Testis (tissue), 3 donors: Measurements from ENCODE around the gene FSIP1. TPM values are rescaled to one million over a fixed set of nuclear protein-coding genes. Genes with fewer than 3 reads are reported as not detected.

ENCODE experiments used
- DNase-seq: peaks from one replicate; pipeline ENCODE4 v3.0.0-alpha.2; 2019
- H3K27ac ChIP-seq, 2 donors: fragments of 200-600 bp; sonication (generic); one replicate each; pipeline ENCODE4 v1.5.1; 2019
- H3K27me3 ChIP-seq: fragments of 200-600 bp; sonication (generic); one replicate; pipeline ENCODE4 v1.5.1; 2019
- H3K36me3 ChIP-seq: fragments of 200-600 bp; sonication (generic); one replicate; pipeline ENCODE4 v1.5.1; 2017; ENCODE audit warnings: low read depth; ENCODE audit errors: missing control alignments
- H3K4me1 ChIP-seq: fragments of 200-600 bp; sonication (generic); one replicate; pipeline ENCODE4 v1.5.1; 2019
- H3K4me3 ChIP-seq, 2 donors: fragments of 200-600 bp; sonication (generic); one replicate each; pipeline ENCODE4 v1.5.1; 2017 to 2019
- H3K9me3 ChIP-seq: fragments of 200-600 bp; sonication (generic); one replicate; pipeline ENCODE4 v1.5.1; 2017
- POLR2A ChIP-seq: fragments of 450-650 bp; IDR thresholded peaks from one replicate; pipeline ENCODE4 v1.6.1; 2017; ENCODE audit warnings: antibody characterized with exemption, mild to moderate bottlenecking, moderate library complexity
- WGBS, 2 donors: methylation state at CpG; one replicate each; pipeline ENCODE4 v1.1.5; 2018; 5-methylcytosine and 5-hydroxymethylcytosine counted together
- intact Hi-C: fragments of 100-400 bp; cut with DNase I; formaldehyde crosslinking; loops from one replicate; pipeline ENCODE4 v1.15.1; 2023; ENCODE audit warnings: low total_unique reads
- polyA plus RNA-seq: library from polyadenylated mRNA; stranded (reverse); fragments of 350-450 nt; fragmentation: Illumina TruSeq; extraction: RNeasy Lipid Tissue Mini Kit (QIAGEN cat#74804); gene quantifications from one replicate; pipeline ENCODE4 v1.2.3, GENCODE V29; 2014; ENCODE audit warnings: low read depth, low replicate concordance; ENCODE audit not compliant: insufficient read depth
- total RNA-seq, 2 donors: library from RNA; depleted of rRNA; stranded (reverse); fragments of >200 nt; gene quantifications; one replicate each; pipeline ENCODE4 v1.2.3, GENCODE V29; 2016
- TF ChIP-seq, protein P1 (sequence below), 3 experiments: fragments of 450-650 bp in 2 of 3; fragments of 200-600 bp in 1 of 3; sonication (generic) in 1 of 3; IDR thresholded peaks; one replicate each; pipeline ENCODE4 v1.5.1; 2016 to 2019; ENCODE audit warnings: antibody characterized with exemption in 3 of 3, mild to moderate bottlenecking in 2 of 3, moderate library complexity in 1 of 3

The FSIP1 gene
- total and polyA plus RNA-seq, 3 donors from 2014 or later = 5.8 to 11.2 (median 8.2) TPM

DNA sequence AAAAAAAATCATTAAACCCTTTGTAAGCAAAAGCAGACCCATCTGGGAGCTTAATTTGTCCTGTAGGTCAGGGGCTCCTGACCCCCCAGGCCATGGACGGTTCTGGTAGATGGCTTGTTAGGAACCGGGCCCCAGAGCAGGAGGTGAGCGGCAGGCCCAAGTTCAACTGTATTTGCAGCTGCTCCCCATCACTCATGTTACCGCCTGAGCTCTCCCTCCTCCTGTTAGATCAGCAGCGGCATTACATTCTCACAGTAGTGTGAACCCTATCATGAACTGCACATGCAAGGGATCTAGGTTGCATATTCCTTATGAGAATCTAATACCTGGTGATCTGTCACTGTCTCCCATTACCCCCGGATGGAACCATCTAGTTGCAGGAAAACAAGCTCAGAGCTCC, 60.7 kb downstream of the FSIP1 start:
- Histone ChIP-seq H3K36me3 (no peaks in the 10 kb centered on the region), H3K4me3 (no peak overlapping the region), H3K4me1 (no peaks in the 10 kb centered on the region), H3K9me3 (no peaks in the 10 kb centered on the region), H3K27ac (no peak overlapping the region), H3K27me3 (no peaks in the 10 kb centered on the region)
- WGBS, 2 donors = 77 to 81% methylated on average over 6 of the region's 6 CpGs
- no peak for DNase-seq
- no peak for TF ChIP-seq POLR2A
- TF ChIP-seq, protein P1, sequence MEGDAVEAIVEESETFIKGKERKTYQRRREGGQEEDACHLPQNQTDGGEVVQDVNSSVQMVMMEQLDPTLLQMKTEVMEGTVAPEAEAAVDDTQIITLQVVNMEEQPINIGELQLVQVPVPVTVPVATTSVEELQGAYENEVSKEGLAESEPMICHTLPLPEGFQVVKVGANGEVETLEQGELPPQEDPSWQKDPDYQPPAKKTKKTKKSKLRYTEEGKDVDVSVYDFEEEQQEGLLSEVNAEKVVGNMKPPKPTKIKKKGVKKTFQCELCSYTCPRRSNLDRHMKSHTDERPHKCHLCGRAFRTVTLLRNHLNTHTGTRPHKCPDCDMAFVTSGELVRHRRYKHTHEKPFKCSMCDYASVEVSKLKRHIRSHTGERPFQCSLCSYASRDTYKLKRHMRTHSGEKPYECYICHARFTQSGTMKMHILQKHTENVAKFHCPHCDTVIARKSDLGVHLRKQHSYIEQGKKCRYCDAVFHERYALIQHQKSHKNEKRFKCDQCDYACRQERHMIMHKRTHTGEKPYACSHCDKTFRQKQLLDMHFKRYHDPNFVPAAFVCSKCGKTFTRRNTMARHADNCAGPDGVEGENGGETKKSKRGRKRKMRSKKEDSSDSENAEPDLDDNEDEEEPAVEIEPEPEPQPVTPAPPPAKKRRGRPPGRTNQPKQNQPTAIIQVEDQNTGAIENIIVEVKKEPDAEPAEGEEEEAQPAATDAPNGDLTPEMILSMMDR (IDR thresholded peaks at IDR 0.05) = no peak
- intact Hi-C loops = no loop called here

DNA sequence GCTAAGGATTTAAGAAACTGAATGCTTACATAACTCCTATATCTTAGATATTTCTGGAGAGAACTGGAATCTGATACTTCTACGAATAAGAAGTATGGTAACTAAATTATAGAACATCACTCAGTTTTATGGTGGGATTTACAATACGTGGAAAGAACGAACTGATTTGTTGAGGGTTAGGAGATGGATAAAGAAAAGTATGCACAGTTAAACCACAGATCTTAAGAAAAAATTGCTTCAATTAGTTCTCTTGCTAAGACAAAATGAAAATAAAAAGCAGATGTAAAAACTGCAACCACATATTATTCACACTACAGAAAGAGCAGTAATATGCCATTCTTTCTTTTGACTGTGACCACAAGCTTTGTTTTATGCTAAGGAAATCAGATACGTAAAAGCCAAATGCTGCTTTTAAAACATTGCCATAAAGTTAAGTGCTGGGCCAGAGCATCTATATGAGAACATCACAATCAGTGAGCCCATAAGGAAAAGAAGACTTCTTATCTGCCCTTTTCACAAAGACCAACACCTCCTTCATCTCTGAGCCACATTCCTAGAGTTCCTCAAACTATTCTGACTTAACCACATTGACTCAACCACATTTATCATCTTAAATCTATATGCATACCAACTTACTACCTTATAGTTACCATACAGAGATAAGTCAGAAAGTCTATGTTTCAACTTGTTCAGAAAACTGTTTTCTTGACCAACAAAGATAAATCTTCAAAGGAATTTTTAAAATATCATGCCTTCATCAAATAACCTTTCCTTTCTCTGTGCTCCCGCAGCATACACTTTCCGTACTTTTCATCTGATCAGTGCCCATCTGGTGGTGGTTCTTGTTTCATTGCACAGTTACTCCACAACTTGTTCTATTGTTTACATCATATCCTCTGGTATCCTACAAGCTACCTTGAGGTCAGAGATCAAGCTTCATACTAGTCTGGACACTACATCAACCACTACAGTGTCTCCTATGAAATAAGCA, 61.7 kb downstream of the FSIP1 start:
- Histone ChIP-seq H3K27ac (no peak overlapping the region), H3K36me3 (no peaks in the 10 kb centered on the region), H3K4me1 (no peaks in the 10 kb centered on the region), H3K27me3 (no peaks in the 10 kb centered on the region), H3K9me3 (no peaks in the 10 kb centered on the region), H3K4me3 (no peak overlapping the region)
- DNase-seq = no peak
- WGBS, 2 donors = 82 to 88% methylated on average over 6 of the region's 6 CpGs
- TF ChIP-seq POLR2A = no peak
- TF ChIP-seq, protein P1 (IDR thresholded peaks at IDR 0.05) = no peak
- intact Hi-C loops = no loop called here

DNA sequence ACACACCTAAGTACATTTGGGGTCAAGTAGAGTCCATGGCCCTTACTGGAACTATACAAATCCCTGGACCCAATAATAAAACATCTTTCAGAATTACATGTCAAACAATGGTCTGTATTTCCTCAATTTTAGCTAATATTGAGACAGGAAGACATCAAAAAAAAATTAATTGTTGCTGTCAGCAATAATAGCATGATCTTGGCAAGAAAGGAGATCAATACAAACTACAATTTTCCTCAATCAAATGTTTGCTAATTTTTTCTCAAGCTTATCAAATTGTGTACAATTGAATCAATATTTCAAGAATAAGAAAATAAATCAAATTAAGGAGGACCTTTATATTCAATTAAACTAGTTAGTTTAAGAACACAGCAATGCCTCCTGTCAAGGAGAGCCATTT, 62.6 kb downstream of the FSIP1 start:
- intact Hi-C loops = no loop called here
- H3K27ac ChIP-seq = no peak overlapping the region
- TF ChIP-seq, protein P1 (IDR thresholded peaks at IDR 0.05) = no peak
- TF ChIP-seq POLR2A = no peak
- no peak for DNase-seq
- H3K4me3 ChIP-seq = no peak overlapping the region
- H3K9me3 ChIP-seq = no peaks in the 10 kb centered on the region
- H3K36me3 ChIP-seq = no peaks in the 10 kb centered on the region
- no peaks in the 10 kb centered on the region for H3K4me1 ChIP-seq
- H3K27me3 ChIP-seq = no peaks in the 10 kb centered on the region

DNA sequence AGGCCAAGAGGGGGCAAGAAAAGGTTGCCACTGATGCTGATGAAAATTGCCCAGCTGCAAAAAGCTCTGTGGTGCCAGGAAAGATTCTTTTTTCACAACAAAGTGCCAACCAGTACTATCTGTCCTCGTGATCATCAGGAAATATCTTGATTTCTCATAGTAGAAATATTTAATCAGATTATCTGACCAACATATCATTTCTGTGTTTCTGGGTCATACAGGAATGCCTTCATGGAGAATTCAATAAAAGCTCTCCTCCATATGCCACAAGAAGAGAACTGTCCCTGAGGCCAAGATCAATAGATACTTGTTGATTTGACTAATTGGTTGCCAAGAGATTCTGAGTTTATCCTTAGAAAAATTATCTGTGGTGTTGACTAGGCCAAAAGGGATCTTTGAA, 63.5 kb downstream of the FSIP1 start:
- WGBS, 2 donors = 94 to 100% methylated on average over 1 of the region's 1 CpG
- DNase-seq = no peak
- H3K4me3 ChIP-seq = no peak overlapping the region
- no peaks in the 10 kb centered on the region for H3K4me1 ChIP-seq
- no peaks in the 10 kb centered on the region for H3K27me3 ChIP-seq
- H3K27ac ChIP-seq = no peak overlapping the region
- no peaks in the 10 kb centered on the region for H3K36me3 ChIP-seq
- H3K9me3 ChIP-seq = no peaks in the 10 kb centered on the region
- intact Hi-C loops = no loop called here
- TF ChIP-seq, protein P1 (IDR thresholded peaks at IDR 0.05) = no peak
- no peak for TF ChIP-seq POLR2A
